GM23338 (cell line): ENCODE data around the gene STIM1. TPM values are rescaled to one million over a fixed set of nuclear protein-coding genes. Genes with fewer than 3 reads are reported as not detected.

Source experiments
- ATAC-seq: fragments of 200-7000 bp; cut with Tn5 transposase; 3 replicates; pipeline ENCODE4 v1.9.1; 2020
- DNase-seq: peaks from one replicate; pipeline ENCODE4 v3.0.0-alpha.2; 2015; ENCODE audit warnings: low spot score
- H2AFZ ChIP-seq: fragments of 200-600 bp; sonication (generic); 2 replicates; pipeline ENCODE4 v1.8.0; 2016; ENCODE audit warnings: antibody characterized with exemption, mild to moderate bottlenecking, moderate library complexity
- H3F3A ChIP-seq: fragments of 200-600 bp; sonication (generic); replicated peaks from 2 replicates; pipeline ENCODE4 v1.8.0; 2017; ENCODE audit warnings: antibody characterized with exemption, mixed run types, low read depth
- H3K27ac ChIP-seq: fragments of 200-600 bp; sonication (generic); 2 replicates; pipeline ENCODE4 v1.6.1; 2016; ENCODE audit warnings: low read depth
- H3K27me3 ChIP-seq: fragments of 200-600 bp; sonication (generic); 2 replicates; pipeline ENCODE4 v1.8.0; 2016; ENCODE audit warnings: mild to moderate bottlenecking, mixed run types, moderate library complexity; ENCODE audit not compliant: insufficient read depth
- H3K36me3 ChIP-seq: fragments of 200-600 bp; sonication (generic); 2 replicates; pipeline ENCODE4 v1.8.0; 2016; ENCODE audit warnings: mild to moderate bottlenecking; ENCODE audit not compliant: insufficient read depth
- H3K4me1 ChIP-seq: fragments of 200-600 bp; sonication (generic); 2 replicates; pipeline ENCODE4 v1.8.0; 2016; ENCODE audit warnings: mild to moderate bottlenecking, moderate library complexity; ENCODE audit not compliant: insufficient read depth
- H3K4me2 ChIP-seq: fragments of 200-600 bp; sonication (generic); 2 replicates; pipeline ENCODE4 v1.7.1; 2017; ENCODE audit warnings: mixed run types
- H3K4me3 ChIP-seq: fragments of 200-600 bp; sonication (generic); 2 replicates; pipeline ENCODE4 v1.6.1; 2016; ENCODE audit warnings: mixed run types
- H3K79me2 ChIP-seq: fragments of 200-600 bp; sonication (generic); replicated peaks from 2 replicates; pipeline ENCODE4 v1.8.0; 2017; ENCODE audit warnings: mild to moderate bottlenecking; ENCODE audit not compliant: insufficient read depth
- H3K9me2 ChIP-seq: fragments of 200-600 bp; sonication (generic); 2 replicates; pipeline ENCODE4 v1.8.0; 2017; ENCODE audit not compliant: insufficient read depth
- H4K20me1 ChIP-seq: fragments of 200-600 bp; sonication (generic); replicated peaks from 2 replicates; pipeline ENCODE4 v1.8.0; 2017; ENCODE audit warnings: mild to moderate bottlenecking; ENCODE audit not compliant: insufficient read depth
- H3K27ac Mint-ChIP-seq: 2 replicates; pipeline ENCODE4 v1.8.0; 2020; ENCODE audit warnings: inconsistent platforms, mild to moderate bottlenecking, moderate library complexity, mixed read lengths
- H3K27me3 Mint-ChIP-seq: 3 replicates; pipeline ENCODE4 v1.8.0; 2022; ENCODE audit warnings: low read depth, mild to moderate bottlenecking, moderate library complexity, mixed read lengths, inconsistent platforms; ENCODE audit not compliant: insufficient read depth, poor library complexity
- H3K36me3 Mint-ChIP-seq: 3 replicates; pipeline ENCODE4 v1.8.0; 2021; ENCODE audit warnings: low read depth, mild to moderate bottlenecking, inconsistent platforms, moderate library complexity, mixed read lengths
- H3K4me1 Mint-ChIP-seq: 3 replicates; pipeline ENCODE4 v1.8.0; 2020; ENCODE audit warnings: mild to moderate bottlenecking, inconsistent platforms, mixed read lengths
- H3K4me3 Mint-ChIP-seq: 3 replicates; pipeline ENCODE4 v1.8.0; 2021; ENCODE audit warnings: moderate library complexity, mild to moderate bottlenecking, inconsistent platforms, mixed read lengths
- H3K9me3 Mint-ChIP-seq: 3 replicates; pipeline ENCODE4 v1.8.0; 2020; ENCODE audit warnings: moderate library complexity, mild to moderate bottlenecking, inconsistent platforms, mixed read lengths
- CREB1 ChIP-seq: fragments of 250-450 bp; sonication (Bioruptor Pico); IDR thresholded peaks from 2 replicates; pipeline ENCODE4 v1.5.0; 2020; ENCODE audit warnings: low read depth, mild to moderate bottlenecking, moderate library complexity
- EZH2 ChIP-seq: fragments of 200-600 bp; sonication (generic); IDR thresholded peaks from one replicate; pipeline ENCODE4 v1.8.0; 2017; ENCODE audit warnings: antibody characterized with exemption, mild to moderate bottlenecking, low read depth; ENCODE audit not compliant: unreplicated experiment
- EZH2phosphoT487 ChIP-seq: fragments of 200-600 bp; sonication (generic); IDR thresholded peaks from one replicate; pipeline ENCODE4 v1.8.1; 2018; ENCODE audit warnings: antibody characterized with exemption; ENCODE audit not compliant: unreplicated experiment
- JUNB ChIP-seq: IDR thresholded peaks from one replicate; pipeline ENCODE4 v1.6.1; 2016; ENCODE audit warnings: antibody characterized with exemption; ENCODE audit not compliant: unreplicated experiment
- NANOG ChIP-seq: IDR thresholded peaks from 2 replicates; pipeline ENCODE4 v1.6.1; 2016; ENCODE audit warnings: antibody characterized with exemption, borderline replicate concordance
- POLR2AphosphoS5 ChIP-seq: IDR thresholded peaks from 2 replicates; pipeline ENCODE4 v1.6.1; 2016; ENCODE audit warnings: antibody characterized with exemption, low read depth
- STAT1 ChIP-seq: IDR thresholded peaks from one replicate; pipeline ENCODE4 v1.6.1; 2016; ENCODE audit warnings: antibody characterized with exemption; ENCODE audit not compliant: unreplicated experiment
- ZNF114 ChIP-seq: fragments of 250-450 bp; sonication (Bioruptor Pico); IDR thresholded peaks from 2 replicates; pipeline ENCODE4 v1.5.0; 2020; ENCODE audit warnings: mild to moderate bottlenecking, moderate library complexity
- ZNF331 ChIP-seq: fragments of 250-450 bp; sonication (Bioruptor Pico); IDR thresholded peaks from 2 replicates; pipeline ENCODE4 v1.5.0; 2020; ENCODE audit warnings: low read depth, mild to moderate bottlenecking, moderate library complexity
- polyA plus RNA-seq: library from polyadenylated mRNA; unstranded; fragments of >200 nt; fragmentation: Nextera tagmentation; extraction: Ambion mirVana; gene quantifications from 2 replicates; pipeline ENCODE4 v1.2.1, GENCODE V29; 2016
- total RNA-seq: library from RNA; depleted of rRNA; stranded (reverse); fragments of >200 nt; shearing (Covaris generic); gene quantifications from 2 replicates; pipeline ENCODE4 v1.2.3, GENCODE V29; 2014
- TF ChIP-seq, protein P1 (sequence below), 2 experiments: fragments of 200-600 bp in 1 of 2; sonication (generic) in 1 of 2; conservative IDR thresholded peaks; 2 replicates each; pipeline versions ENCODE4 v1.5.1 to v1.6.1; 2016 to 2017; ENCODE audit warnings: antibody characterized with exemption in 2 of 2, low read depth in 2 of 2, mild to moderate bottlenecking in 2 of 2, moderate library complexity in 1 of 2
- TF ChIP-seq, protein P2 (sequence below): fragments of 250-450 bp; sonication (Bioruptor Pico); IDR thresholded peaks from 2 replicates; pipeline ENCODE4 v1.5.0; 2020; ENCODE audit warnings: mild to moderate bottlenecking, moderate library complexity
- TF ChIP-seq, protein P3 (sequence below): IDR thresholded peaks from one replicate; pipeline ENCODE4 v1.6.1; 2018; ENCODE audit warnings: antibody characterized with exemption; ENCODE audit not compliant: unreplicated experiment
- TF ChIP-seq, protein P4 (sequence below): IDR thresholded peaks from 2 replicates; pipeline ENCODE4 v1.6.1; 2016; ENCODE audit warnings: antibody characterized with exemption

Gene STIM1
- total and polyA plus RNA-seq, 2 experiments from 2014 or later, result 3.5 to 14.0 TPM

DNA sequence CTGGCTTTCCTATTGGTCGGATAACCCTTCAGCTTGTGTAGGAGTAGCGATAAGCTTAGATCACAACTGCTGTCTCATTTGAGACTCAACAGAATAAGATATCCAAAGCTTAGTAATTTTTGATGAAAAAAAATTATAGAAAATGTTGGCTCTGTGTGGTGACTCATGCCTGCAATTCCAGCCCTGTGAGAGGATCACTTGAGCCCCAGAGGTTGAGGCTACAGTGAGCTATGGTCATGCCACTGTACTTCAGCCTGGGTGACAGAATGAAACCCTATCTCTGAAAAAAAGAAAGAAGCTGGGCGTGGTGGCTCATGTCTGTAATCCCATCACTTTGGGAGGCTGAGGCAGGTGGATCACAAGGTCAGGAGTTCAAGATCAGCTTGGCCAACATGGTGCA, 183.5 kb downstream of the STIM1 start:
- peaks cover 30% of the 10 kb centered on the region for H3K9me3 Mint-ChIP-seq
- DNase-seq, result no peak
- Histone ChIP-seq H3K4me1 (no peaks in the 10 kb centered on the region), H3K36me3 (no peaks in the 10 kb centered on the region), H3K4me3 (no peak overlapping the region), H3K4me2 (no peak overlapping the region), H2AFZ (no peak overlapping the region), H3F3A (no peaks in the 10 kb centered on the region), H3K27me3 (no peaks in the 10 kb centered on the region), H3K9me2 (no peaks in the 10 kb centered on the region), H3K27ac (no peak overlapping the region), H3K79me2 (no peaks in the 10 kb centered on the region), H4K20me1 (no peaks in the 10 kb centered on the region)
- no peak overlapping the region for H3K27ac Mint-ChIP-seq
- no peak for ATAC-seq
- no peaks in the 10 kb centered on the region for H3K27me3 Mint-ChIP-seq
- TF ChIP-seq, protein P1, sequence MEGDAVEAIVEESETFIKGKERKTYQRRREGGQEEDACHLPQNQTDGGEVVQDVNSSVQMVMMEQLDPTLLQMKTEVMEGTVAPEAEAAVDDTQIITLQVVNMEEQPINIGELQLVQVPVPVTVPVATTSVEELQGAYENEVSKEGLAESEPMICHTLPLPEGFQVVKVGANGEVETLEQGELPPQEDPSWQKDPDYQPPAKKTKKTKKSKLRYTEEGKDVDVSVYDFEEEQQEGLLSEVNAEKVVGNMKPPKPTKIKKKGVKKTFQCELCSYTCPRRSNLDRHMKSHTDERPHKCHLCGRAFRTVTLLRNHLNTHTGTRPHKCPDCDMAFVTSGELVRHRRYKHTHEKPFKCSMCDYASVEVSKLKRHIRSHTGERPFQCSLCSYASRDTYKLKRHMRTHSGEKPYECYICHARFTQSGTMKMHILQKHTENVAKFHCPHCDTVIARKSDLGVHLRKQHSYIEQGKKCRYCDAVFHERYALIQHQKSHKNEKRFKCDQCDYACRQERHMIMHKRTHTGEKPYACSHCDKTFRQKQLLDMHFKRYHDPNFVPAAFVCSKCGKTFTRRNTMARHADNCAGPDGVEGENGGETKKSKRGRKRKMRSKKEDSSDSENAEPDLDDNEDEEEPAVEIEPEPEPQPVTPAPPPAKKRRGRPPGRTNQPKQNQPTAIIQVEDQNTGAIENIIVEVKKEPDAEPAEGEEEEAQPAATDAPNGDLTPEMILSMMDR (conservative IDR thresholded peaks at IDR 0.05; ENCODE audit: low read depth in 2 of 2), result no peak
- TF ChIP-seq, protein P2, sequence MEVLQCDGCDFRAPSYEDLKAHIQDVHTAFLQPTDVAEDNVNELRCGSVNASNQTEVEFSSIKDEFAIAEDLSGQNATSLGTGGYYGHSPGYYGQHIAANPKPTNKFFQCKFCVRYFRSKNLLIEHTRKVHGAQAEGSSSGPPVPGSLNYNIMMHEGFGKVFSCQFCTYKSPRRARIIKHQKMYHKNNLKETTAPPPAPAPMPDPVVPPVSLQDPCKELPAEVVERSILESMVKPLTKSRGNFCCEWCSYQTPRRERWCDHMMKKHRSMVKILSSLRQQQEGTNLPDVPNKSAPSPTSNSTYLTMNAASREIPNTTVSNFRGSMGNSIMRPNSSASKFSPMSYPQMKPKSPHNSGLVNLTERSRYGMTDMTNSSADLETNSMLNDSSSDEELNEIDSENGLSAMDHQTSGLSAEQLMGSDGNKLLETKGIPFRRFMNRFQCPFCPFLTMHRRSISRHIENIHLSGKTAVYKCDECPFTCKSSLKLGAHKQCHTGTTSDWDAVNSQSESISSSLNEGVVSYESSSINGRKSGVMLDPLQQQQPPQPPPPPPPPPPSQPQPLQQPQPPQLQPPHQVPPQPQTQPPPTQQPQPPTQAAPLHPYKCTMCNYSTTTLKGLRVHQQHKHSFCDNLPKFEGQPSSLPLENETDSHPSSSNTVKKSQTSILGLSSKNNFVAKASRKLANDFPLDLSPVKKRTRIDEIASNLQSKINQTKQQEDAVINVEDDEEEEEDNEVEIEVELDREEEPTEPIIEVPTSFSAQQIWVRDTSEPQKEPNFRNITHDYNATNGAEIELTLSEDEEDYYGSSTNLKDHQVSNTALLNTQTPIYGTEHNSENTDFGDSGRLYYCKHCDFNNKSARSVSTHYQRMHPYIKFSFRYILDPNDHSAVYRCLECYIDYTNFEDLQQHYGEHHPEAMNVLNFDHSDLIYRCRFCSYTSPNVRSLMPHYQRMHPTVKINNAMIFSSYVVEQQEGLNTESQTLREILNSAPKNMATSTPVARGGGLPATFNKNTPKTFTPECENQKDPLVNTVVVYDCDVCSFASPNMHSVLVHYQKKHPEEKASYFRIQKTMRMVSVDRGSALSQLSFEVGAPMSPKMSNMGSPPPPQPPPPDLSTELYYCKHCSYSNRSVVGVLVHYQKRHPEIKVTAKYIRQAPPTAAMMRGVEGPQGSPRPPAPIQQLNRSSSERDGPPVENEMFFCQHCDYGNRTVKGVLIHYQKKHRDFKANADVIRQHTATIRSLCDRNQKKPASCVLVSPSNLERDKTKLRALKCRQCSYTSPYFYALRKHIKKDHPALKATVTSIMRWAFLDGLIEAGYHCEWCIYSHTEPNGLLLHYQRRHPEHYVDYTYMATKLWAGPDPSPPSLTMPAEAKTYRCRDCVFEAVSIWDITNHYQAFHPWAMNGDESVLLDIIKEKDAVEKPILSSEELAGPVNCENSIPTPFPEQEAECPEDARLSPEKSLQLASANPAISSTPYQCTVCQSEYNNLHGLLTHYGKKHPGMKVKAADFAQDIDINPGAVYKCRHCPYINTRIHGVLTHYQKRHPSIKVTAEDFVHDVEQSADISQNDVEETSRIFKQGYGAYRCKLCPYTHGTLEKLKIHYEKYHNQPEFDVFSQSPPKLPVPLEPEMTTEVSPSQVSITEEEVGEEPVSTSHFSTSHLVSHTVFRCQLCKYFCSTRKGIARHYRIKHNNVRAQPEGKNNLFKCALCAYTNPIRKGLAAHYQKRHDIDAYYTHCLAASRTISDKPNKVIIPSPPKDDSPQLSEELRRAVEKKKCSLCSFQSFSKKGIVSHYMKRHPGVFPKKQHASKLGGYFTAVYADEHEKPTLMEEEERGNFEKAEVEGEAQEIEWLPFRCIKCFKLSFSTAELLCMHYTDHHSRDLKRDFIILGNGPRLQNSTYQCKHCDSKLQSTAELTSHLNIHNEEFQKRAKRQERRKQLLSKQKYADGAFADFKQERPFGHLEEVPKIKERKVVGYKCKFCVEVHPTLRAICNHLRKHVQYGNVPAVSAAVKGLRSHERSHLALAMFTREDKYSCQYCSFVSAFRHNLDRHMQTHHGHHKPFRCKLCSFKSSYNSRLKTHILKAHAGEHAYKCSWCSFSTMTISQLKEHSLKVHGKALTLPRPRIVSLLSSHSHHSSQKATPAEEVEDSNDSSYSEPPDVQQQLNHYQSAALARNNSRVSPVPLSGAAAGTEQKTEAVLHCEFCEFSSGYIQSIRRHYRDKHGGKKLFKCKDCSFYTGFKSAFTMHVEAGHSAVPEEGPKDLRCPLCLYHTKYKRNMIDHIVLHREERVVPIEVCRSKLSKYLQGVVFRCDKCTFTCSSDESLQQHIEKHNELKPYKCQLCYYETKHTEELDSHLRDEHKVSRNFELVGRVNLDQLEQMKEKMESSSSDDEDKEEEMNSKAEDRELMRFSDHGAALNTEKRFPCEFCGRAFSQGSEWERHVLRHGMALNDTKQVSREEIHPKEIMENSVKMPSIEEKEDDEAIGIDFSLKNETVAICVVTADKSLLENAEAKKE (CRISPR knock-in tag), result no peak
- TF ChIP-seq JUNB (no peak), EZH2 (no peak), ZNF114 (CRISPR knock-in tag) (no peak), NANOG (no peak), EZH2phosphoT487 (no peak), CREB1 (CRISPR knock-in tag) (no peak), POLR2AphosphoS5 (no peak), ZNF331 (CRISPR knock-in tag) (no peak), STAT1 (no peak)
- TF ChIP-seq, protein P3, sequence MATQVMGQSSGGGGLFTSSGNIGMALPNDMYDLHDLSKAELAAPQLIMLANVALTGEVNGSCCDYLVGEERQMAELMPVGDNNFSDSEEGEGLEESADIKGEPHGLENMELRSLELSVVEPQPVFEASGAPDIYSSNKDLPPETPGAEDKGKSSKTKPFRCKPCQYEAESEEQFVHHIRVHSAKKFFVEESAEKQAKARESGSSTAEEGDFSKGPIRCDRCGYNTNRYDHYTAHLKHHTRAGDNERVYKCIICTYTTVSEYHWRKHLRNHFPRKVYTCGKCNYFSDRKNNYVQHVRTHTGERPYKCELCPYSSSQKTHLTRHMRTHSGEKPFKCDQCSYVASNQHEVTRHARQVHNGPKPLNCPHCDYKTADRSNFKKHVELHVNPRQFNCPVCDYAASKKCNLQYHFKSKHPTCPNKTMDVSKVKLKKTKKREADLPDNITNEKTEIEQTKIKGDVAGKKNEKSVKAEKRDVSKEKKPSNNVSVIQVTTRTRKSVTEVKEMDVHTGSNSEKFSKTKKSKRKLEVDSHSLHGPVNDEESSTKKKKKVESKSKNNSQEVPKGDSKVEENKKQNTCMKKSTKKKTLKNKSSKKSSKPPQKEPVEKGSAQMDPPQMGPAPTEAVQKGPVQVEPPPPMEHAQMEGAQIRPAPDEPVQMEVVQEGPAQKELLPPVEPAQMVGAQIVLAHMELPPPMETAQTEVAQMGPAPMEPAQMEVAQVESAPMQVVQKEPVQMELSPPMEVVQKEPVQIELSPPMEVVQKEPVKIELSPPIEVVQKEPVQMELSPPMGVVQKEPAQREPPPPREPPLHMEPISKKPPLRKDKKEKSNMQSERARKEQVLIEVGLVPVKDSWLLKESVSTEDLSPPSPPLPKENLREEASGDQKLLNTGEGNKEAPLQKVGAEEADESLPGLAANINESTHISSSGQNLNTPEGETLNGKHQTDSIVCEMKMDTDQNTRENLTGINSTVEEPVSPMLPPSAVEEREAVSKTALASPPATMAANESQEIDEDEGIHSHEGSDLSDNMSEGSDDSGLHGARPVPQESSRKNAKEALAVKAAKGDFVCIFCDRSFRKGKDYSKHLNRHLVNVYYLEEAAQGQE, result no peak
- TF ChIP-seq, protein P4, sequence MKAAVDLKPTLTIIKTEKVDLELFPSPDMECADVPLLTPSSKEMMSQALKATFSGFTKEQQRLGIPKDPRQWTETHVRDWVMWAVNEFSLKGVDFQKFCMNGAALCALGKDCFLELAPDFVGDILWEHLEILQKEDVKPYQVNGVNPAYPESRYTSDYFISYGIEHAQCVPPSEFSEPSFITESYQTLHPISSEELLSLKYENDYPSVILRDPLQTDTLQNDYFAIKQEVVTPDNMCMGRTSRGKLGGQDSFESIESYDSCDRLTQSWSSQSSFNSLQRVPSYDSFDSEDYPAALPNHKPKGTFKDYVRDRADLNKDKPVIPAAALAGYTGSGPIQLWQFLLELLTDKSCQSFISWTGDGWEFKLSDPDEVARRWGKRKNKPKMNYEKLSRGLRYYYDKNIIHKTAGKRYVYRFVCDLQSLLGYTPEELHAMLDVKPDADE, result no peak
- no peaks in the 10 kb centered on the region for H3K4me1 Mint-ChIP-seq
- H3K36me3 Mint-ChIP-seq, result peaks cover 7% of the 10 kb centered on the region; the same call in 2 of the 3 replicates
- H3K4me3 Mint-ChIP-seq, result no peak overlapping the region
